NCI-H345 (cell line): ENCODE measurements around the gene ATAD3B.
"Not testable (repeated sequence)": the region's sequence is repeated elsewhere in the genome, so short reads cannot be mapped to it uniquely, and the experiment has no call there.

Source experiments
- DNase-seq: peaks from one replicate; lab custom pipeline; 2025; lab: John Stamatoyannopoulos, UW

Gene ATAD3B

DNA sequence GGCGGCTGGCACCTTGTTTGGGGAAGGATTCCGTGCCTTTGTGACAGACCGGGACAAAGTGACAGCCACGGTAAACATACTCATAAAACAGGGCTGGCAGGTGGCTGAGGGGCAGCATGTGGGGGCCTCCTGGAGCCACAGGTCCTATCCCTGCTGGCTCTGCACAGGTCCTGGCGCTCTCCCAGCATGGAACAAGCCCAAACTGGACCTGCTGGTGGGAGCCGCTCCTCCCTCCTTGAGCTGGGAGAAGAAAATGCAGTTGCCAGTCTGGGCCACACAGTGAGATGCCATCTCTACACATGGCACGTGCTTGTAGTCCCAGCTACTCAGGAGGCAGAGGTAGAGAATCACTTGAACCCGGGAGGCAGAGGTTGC lies 19.2 kb upstream of the ATAD3B start:
- peak; percentile 54 for DNase-seq

GRCh38 chr1:1452882-1453281 lies 18.7 kb upstream of the ATAD3B start:
- DNase-seq, result no peak

DNA sequence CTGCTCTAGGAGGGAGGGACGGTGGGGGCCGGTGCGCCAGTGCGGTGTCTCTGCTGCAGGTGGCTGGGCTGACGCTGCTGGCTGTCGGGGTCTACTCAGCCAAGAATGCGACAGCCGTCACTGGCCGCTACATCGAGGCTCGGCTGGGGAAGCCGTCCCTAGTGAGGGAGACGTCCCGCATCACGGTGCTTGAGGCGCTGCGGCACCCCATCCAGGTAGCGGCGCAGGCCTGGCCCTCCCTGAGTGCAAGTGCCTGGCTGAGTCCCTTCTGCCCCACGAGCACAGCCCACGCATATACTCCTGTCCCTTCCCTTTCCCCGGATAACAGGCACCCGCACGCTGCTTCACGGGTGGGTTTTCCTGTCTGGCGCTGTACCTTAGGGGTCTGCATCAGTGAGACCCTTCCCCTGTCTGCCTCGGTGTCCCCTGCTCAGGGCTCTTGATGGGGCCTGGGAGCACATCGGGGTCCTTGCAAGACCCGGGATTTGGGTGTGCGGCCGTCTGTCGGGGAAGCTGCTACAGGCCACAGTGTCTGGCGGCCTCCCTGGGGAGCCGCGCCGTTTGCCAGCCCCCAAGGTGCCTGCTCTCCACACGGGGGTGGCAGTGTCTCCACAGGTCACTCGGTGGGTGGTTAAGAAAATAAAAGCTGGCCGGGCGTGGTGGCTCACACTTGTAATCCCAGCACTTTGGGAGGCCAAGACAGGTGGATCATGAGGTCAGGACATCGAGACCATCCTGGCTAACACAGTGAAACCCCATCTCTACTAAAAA lies 17.1 kb upstream of the ATAD3B start:
- DNase-seq, result not testable (repeated sequence)

DNA sequence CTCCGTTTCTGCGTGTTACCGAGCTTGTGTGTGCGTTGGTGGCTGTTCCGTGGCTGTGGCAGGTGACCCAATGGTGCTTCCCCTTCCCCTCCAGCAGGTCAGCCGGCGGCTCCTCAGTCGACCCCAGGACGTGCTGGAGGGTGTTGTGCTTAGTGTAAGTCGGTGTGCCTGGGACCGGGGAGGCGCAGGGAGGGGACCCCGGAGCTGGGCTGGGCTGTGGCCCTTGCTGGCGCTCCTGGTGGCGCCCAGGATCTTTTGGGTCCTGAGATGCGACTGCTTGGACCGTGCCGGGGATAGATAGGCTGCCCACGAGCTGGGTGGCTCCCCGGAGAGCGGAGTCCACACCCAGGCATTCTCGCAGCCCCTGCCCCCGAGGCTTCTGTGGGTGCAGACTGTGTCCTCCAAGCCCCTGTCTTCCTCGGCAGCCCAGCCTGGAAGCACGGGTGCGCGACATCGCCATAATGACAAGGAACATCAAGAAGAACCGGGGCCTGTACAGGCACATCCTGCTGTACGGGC lies 16.1 kb upstream of the ATAD3B start:
- DNase-seq, result no peak

- not testable (repeated sequence) for DNase-seq
Observed at GRCh38 chr1:1455934-1456333, 15.6 kb upstream of the ATAD3B start.

GRCh38 chr1:1456683-1457255 lies 14.8 kb upstream of the ATAD3B start:
- DNase-seq, result not testable (repeated sequence)

- not testable (repeated sequence) for DNase-seq
Observed at GRCh38 chr1:1459156-1459555, 12.4 kb upstream of the ATAD3B start.

GRCh38 chr1:1459711-1460110 lies 11.9 kb upstream of the ATAD3B start:
- DNase-seq, result not testable (repeated sequence)

DNA sequence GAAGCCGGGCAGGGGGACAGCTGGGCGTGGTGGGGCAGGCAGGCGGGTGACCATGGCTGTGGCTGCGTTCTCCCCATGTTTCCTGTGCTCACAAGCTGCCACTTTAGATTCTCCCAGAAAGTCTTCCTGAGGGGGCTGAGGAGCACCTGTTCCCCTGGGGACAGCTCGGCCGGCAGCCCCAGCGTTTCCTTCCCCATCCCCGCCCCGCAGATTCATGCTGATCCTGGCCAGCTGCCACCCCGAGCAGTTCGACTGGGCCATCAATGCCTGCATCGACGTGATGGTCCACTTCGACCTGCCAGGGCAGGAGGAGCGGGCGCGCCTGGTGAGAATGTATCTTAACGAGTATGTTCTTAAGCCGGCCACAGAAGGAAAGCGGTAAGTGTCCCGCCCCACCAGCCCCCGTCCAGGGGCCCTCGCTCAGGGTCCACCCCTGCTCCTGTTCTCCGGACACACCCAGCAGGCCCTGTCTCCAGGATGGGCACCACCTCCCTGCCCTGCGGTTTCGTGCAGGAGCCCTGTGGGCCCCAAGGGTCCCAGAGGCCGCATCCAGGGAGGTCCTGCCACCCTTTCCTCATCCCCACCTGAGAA lies 10.9 kb upstream of the ATAD3B start:
- no peak for DNase-seq

DNA sequence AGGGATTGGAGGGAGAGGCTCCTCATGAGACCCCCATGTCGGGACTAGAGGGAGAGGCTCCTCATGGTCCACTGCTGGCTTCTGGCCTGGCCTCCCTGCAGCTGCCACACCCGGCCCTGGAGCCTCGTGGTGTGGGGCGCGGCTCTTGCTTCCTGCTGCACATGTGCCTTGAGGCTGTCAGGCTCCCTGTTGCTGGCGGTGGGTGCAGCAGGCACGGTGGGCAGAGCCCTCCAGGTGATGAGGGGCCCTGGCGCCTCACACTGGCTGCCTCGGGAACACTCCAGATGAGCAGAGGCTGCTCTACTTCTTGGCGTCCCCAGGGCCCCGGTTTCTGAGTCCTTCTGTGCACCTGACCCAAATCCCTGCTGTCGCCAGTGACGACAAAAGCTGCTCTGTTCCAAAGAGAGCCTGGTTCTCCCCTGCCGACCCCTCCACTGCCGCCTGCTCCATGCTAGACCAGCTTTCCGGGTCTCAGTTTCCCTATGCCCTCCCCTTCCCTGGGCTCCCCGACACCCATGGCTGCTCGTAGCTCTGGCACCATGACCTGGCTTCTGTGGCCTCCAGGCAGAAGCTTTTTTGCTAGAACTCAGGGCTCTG lies 9.7 kb upstream of the ATAD3B start:
- DNase-seq, result no peak

GRCh38 chr1:1462318-1462966 lies 9.1 kb upstream of the ATAD3B start:
- DNase-seq, result no peak

DNA sequence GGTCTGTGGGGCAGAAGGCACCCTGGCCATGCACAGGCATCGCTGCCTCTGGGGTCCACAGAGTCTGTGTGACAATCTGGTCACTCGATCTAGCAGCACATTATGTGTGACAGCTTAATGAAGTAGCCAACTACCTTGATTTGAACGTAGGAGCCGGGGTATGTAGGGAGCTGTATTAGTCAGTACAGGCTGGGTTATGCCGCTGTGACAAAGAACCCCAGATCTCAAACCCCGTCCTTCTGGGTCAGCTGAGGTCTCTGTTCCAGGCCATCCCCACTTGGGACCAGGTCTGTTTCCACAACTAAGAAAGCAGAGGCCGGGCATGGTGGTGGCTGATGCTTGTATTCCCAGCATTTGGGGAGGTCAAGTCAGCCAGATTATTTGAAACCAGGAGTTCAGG lies 8.3 kb upstream of the ATAD3B start:
- DNase-seq, result no peak

- not testable (repeated sequence) for DNase-seq
Observed at GRCh38 chr1:1468196-1468985, 3.2 kb upstream of the ATAD3B start.

- DNase-seq, result no peak
Observed at GRCh38 chr1:1470626-1471388, 758 bp upstream of the ATAD3B start.

- DNase-seq, result not testable (repeated sequence)
Observed at GRCh38 chr1:1472053-1472876, 700 bp downstream of the ATAD3B start.

DNA sequence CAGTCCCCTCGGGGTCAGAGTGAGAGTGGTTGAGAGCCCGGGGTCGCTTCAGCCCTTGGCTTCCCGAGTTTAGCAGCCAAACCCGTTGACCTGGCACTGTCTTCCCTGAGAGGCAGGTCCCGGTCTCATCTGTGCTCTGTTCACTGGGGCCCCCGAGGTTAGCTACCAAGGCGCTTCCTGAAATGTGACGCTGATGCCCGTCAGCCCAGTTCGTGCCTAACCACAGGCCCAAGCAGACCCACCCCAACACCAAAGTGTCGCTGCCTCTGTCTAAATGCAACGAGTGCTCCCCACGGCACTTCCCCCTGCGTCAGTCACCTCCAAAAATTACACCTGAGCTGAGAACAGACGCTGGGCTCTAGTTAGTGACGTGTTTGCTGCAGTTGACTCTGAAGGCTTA lies 4.4 kb downstream of the ATAD3B start:
- DNase-seq, result not testable (repeated sequence)

DNA sequence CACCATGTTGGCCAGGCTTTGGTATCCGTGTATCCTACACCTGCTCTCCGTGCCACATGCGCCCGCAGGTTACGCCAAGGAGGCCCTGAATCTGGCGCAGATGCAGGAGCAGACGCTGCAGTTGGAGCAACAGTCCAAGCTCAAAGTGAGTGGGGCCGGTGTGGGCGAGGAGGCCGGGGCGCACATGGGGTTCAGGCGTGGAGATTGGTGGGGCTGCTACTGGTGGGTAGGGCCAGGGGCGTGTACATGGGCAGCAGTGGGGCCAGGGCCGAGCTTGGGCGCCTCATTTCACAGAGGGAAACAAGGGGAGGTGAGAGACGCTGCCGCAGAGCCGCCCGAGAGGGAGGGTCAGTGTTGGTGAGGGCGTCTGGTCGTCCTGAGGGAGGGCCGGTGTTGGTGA lies 5.6 kb downstream of the ATAD3B start:
- DNase-seq, result no peak

GRCh38 chr1:1479547-1480487 lies 8.3 kb downstream of the ATAD3B start:
- DNase-seq, result no peak

DNA sequence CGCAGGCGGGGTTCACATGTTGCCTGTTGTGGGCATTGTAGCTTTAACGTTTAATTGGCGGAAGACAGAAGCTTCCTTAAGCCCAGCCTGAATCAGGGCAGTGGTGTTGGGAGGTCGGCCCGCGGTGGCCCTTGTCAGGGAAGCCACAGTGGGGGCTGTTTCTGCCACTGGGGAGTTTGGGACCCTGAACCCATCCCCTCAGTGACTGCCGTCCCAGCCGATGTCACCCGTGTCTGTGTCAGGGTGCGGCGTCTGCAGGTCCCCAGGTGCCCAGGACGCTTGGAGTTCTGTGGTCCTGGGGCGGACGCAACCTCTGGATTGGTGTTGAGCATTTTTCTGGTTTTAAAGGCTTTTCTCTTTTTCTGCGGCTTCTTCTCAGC lies 8.9 kb downstream of the ATAD3B start:
- DNase-seq, result not testable (repeated sequence)
